Ovary (tissue), 9 donors: Measurements from ENCODE around the gene HDLBP. TPM values are rescaled to one million over a fixed set of nuclear protein-coding genes. Genes with fewer than 3 reads are reported as not detected.

ENCODE experiments used
- DNase-seq, 5 donors: peaks; one replicate each; pipeline ENCODE4 v3.0.0-alpha.2; 2019 to 2020
- H3K27ac ChIP-seq, 2 donors: fragments of 200-600 bp; one replicate each; pipeline versions ENCODE4 v1.5.1 to v1.8.0; 2019 to 2022
- H3K27me3 ChIP-seq: fragments of 200-600 bp; one replicate; pipeline ENCODE4 v1.8.0; 2022
- H3K36me3 ChIP-seq: fragments of 200-600 bp; sonication (generic); one replicate; pipeline ENCODE4 v1.5.1; 2019
- H3K4me1 ChIP-seq: one replicate; pipeline ENCODE4 v1.8.1; 2013; ENCODE audit warnings: mild to moderate bottlenecking, moderate library complexity; ENCODE audit not compliant: insufficient read depth
- H3K4me3 ChIP-seq: fragments of 200-600 bp; sonication (generic); one replicate; pipeline ENCODE4 v1.5.1; 2017
- H3K9me3 ChIP-seq, 2 donors: fragments of 200-600 bp in 1 of 2; sonication (generic) in 1 of 2; one replicate each; pipeline versions ENCODE4 v1.5.1 to v1.8.1; 2013 to 2019; ENCODE audit warnings: mild to moderate bottlenecking in 1 of 2, moderate library complexity in 1 of 2
- EP300 ChIP-seq: sonication (generic); formaldehyde crosslinking; IDR thresholded peaks from one replicate; pipeline ENCODE4 v1.6.1; 2017; ENCODE audit warnings: antibody characterized with exemption
- POLR2A ChIP-seq: fragments of 450-650 bp; IDR thresholded peaks from one replicate; pipeline ENCODE4 v1.6.1; 2017; ENCODE audit warnings: antibody characterized with exemption, mild to moderate bottlenecking, moderate library complexity
- WGBS, 3 donors: extraction: QIAGEN DNeasy Blood & Tissue Kit in 1 of 3; methylation state at CpG; one replicate each; pipeline versions ENCODE4 v1.1.5 to v1.1.7; 2013 to 2017; 5-methylcytosine and 5-hydroxymethylcytosine counted together
- intact Hi-C, 4 donors: fragments of 100-400 bp; cut with DNase I; formaldehyde crosslinking; loops; one replicate each; pipeline versions ENCODE4 v1.11.0 to v1.15.1; 2022 to 2023
- polyA plus RNA-seq, 2 donors: library from polyadenylated mRNA; stranded (reverse); fragments of 200-250 nt in 1 of 2; fragments of 350-450 nt in 1 of 2; fragmentation: Illumina TruSeq in 1 of 2; extraction: RNeasy Lipid Tissue Mini Kit (QIAGEN cat#74804) in 1 of 2; gene quantifications; one replicate each; pipeline ENCODE4 v1.2.3, GENCODE V29; 2013 to 2014
- total RNA-seq, 7 donors: library from RNA; depleted of rRNA in 2 of 7; stranded (reverse); fragments of >200 nt in 2 of 7; fragmentation: NEBNext Ultra II Directional in 3 of 7; extraction: Animal tissue kit (Norgen Biotek cat#: 25700) in 3 of 7; gene quantifications; one replicate each; pipeline versions ENCODE4 v1.1.0 to v1.2.4, GENCODE V29; 2016 to 2023
- TF ChIP-seq, protein P1 (sequence below), 3 donors: fragments of 450-650 bp in 2 of 3; fragments of 200-600 bp in 1 of 3; IDR thresholded peaks; one replicate each; pipeline versions ENCODE4 v1.5.1 to v1.8.0; 2016 to 2022; ENCODE audit warnings: antibody characterized with exemption in 3 of 3, mild to moderate bottlenecking in 1 of 3
- donor health status: DM: no; HTN: no; CAD: no; lungs with moderate emphysema.
- donor health status: DM: no; HTN: no; CAD: no.
- donor health status: Bipolar disorder and iron deficiency.
- donor health status: DM: yes; HTN: yes; CAD: no.
- donor health status: DM: no; HTN: no; CAD: no.
- donor health status: DM: yes; HTN: yes; CAD: no.

HDLBP gene
- total and polyA plus RNA-seq, 9 donors: 145 to 616 (median 359) TPM

DNA sequence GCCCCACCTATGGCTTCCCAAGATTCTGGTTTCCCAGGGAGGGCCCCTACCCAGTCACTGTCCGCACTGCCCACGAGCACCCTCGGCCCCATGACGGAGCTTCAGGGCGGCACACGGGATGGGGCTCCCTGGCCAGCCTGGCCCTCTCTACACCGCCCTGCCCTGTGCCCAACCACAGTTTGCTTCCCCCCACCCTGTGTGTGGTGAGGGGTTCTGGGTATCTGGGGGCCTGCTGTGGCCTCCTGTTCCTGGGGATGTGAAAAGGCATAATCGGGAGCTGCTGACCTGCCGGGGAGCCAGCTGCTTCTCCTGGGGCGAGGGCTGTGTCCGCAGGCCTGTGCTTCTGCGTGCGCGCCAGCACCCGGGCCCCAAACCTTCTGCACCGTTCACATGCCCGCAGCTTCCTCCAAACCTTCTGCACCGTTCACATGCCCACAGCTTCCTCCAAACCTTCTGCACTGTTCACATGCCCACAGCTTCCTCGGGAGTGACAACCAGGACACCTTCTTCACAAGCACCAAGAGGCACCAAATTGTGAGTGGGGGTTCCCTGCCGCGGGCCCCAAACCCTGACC lies 114.6 kb downstream of the HDLBP start:
- H3K4me3 ChIP-seq: no peak overlapping the region
- H3K9me3 ChIP-seq: no peaks in the 10 kb centered on the region
- H3K27me3 ChIP-seq: no peaks in the 10 kb centered on the region
- no peaks in the 10 kb centered on the region for H3K36me3 ChIP-seq
- DNase-seq: no peak
- no peaks in the 10 kb centered on the region for H3K4me1 ChIP-seq
- no peak for TF ChIP-seq EP300
- TF ChIP-seq, protein P1, sequence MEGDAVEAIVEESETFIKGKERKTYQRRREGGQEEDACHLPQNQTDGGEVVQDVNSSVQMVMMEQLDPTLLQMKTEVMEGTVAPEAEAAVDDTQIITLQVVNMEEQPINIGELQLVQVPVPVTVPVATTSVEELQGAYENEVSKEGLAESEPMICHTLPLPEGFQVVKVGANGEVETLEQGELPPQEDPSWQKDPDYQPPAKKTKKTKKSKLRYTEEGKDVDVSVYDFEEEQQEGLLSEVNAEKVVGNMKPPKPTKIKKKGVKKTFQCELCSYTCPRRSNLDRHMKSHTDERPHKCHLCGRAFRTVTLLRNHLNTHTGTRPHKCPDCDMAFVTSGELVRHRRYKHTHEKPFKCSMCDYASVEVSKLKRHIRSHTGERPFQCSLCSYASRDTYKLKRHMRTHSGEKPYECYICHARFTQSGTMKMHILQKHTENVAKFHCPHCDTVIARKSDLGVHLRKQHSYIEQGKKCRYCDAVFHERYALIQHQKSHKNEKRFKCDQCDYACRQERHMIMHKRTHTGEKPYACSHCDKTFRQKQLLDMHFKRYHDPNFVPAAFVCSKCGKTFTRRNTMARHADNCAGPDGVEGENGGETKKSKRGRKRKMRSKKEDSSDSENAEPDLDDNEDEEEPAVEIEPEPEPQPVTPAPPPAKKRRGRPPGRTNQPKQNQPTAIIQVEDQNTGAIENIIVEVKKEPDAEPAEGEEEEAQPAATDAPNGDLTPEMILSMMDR (IDR thresholded peaks at IDR 0.05): no peak
- no peak for TF ChIP-seq POLR2A
- no peak overlapping the region for H3K27ac ChIP-seq
- intact Hi-C loops: no loop called here
- 87 to 92% (median 90%) methylated on average over 21 of the region's 21 CpGs for WGBS, 3 donors

DNA sequence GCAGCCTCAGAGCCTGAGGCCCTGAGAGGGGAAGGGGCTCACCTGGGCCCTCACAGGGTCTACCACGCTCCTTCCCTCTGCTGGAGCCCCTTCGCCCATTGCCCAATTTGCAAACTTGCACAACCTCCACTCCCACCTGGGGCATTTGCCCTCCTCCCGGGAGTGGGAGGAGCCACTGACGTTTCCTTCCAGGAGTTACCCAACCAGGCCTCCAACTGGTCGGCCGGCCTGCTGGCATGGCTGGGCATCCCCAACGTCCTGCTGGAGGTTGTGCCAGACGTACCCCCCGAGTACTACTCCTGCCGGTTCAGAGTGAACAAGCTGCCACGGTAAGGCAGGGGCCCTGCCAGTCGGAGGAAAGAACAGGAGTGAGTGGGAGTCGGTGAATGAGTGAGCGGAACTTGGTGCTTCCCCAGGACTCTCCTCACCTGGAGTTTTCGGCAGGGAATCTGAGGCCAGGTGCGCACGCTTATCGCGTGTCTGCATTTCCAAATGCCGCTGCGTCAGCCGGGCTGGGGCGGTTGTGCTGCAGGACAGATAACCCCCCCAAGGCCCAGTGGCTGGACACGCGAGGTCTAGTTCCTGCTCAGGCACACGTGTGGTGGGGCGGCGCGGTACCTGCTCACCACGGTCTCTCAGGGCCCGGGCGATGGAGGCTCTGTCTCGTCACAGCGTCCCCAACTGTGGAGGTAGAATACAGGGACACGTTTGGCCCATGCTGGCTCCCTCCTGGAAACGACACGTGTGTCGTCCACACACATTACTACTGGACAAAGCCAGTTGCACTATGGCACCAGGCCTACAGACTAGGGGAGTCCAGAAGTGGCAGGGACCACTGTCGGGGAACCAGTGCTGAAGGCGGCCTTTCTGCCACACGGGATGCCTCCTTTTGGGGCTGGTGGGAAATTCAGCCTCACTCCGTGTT lies 115.3 kb downstream of the HDLBP start:
- Histone ChIP-seq H3K9me3 (no peaks in the 10 kb centered on the region), H3K27me3 (no peaks in the 10 kb centered on the region), H3K27ac (no peak overlapping the region), H3K4me1 (no peaks in the 10 kb centered on the region), H3K4me3 (no peak overlapping the region), H3K36me3 (no peaks in the 10 kb centered on the region)
- intact Hi-C loops: no loop called here
- DNase-seq: no peak
- no peak for TF ChIP-seq EP300
- TF ChIP-seq POLR2A: no peak
- TF ChIP-seq, protein P1 (IDR thresholded peaks at IDR 0.05): no peak
- WGBS, 3 donors: 80 to 83% (median 80%) methylated on average over 42 of the region's 42 CpGs

- no peak overlapping the region for H3K27ac ChIP-seq
- no peaks in the 10 kb centered on the region for H3K27me3 ChIP-seq
- TF ChIP-seq, protein P1 (IDR thresholded peaks at IDR 0.05): no peak
- TF ChIP-seq EP300: no peak
- TF ChIP-seq POLR2A: no peak
- H3K4me1 ChIP-seq: no peaks in the 10 kb centered on the region
- no peaks in the 10 kb centered on the region for H3K9me3 ChIP-seq
- DNase-seq: no peak
- H3K4me3 ChIP-seq: no peak overlapping the region
- 81 to 92% (median 89%) methylated on average over 14 to 16 of the region's 16 CpGs for WGBS, 3 donors
- intact Hi-C loops: no loop called here
- no peaks in the 10 kb centered on the region for H3K36me3 ChIP-seq
Observed at GRCh38 chr2:241199286-241199685, 116.2 kb downstream of the HDLBP start.

DNA sequence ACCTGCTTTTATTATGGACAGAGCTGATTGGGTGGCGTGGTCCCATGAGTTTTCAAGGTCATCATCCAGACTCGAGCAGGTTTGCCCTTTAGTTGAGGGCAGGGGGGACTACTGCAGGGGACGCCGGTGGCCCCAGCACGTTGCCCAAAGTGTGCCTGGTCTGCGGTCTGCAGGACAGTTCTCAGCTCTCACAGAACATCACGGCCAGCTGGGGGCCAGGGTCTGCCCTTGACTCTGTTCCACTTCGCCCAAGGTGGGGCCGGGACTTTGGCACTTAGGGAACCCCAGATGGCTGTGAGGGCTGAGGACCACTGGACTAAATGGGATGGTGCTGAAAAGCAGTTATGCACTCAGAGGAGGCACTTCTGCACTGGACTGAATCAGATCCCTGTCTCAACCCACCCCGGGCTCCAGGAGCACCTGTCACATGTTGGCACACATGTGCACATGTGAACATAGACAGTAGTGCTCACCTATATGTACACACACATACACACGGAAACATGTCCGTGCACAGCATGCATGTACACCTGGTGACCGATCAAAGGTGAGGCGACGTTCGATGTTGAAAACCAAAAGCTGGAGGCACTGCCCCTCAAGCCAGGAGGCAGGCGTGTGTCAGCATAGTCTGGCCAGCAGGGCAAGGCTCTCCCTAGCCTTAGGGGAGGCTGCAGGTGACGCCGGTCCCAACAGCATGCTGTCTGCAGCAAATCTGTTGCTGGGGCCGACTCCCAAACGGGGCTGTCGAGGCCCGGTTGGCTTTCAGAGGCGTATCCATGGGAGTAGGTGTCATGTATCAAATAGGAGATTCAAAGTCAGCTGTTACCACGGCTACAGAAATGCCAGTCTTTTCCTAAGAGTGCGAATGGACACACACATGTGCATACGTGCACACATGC lies 116.8 kb downstream of the HDLBP start:
- TF ChIP-seq POLR2A (no peak), EP300 (no peak)
- TF ChIP-seq, protein P1 (IDR thresholded peaks at IDR 0.05): no peak
- intact Hi-C loops: no loop called here
- H3K4me1 ChIP-seq: no peaks in the 10 kb centered on the region
- no peaks in the 10 kb centered on the region for H3K9me3 ChIP-seq
- no peaks in the 10 kb centered on the region for H3K36me3 ChIP-seq
- no peaks in the 10 kb centered on the region for H3K27me3 ChIP-seq
- DNase-seq: no peak
- no peak overlapping the region for H3K27ac ChIP-seq
- 69 to 74% (median 71%) methylated on average over 27 of the region's 27 CpGs for WGBS, 3 donors
- no peak overlapping the region for H3K4me3 ChIP-seq
